ENCODE measurements around the gene IL1F10.

The IL1F10 gene

DNA sequence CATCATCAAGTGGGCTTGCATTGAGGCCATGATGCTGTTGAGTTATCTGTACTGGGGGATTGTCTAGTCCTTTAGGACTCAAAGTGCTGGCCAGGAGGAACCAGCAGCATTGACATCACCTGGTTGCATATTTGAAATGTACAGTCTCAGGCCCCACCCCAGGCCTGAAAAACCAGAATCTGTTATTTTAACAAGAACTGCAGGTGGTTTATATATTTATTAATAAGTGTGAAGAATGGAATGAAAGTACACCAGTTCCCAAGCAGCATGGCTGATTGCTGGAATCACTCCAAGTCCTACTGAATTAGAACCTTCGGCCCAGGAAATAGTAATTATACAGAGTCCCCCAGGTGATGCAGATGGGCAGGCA, 2.8 kb downstream of the IL1F10 start:
- no peak overlapping the region for H3K27ac ChIP-seq (ENCODE audit: low read depth, low read length)

GRCh38 chr2:113072584-113072983, 4.8 kb downstream of the IL1F10 start:
- Histone ChIP-seq H2AFZ (ENCODE audit: low read depth, low read length, severe bottlenecking) (no peak overlapping the region), H3F3A (ENCODE audit: insufficient read depth) (no peaks in the 10 kb centered on the region)

More for the DNA sequence above, 2.8 kb downstream of the IL1F10 start:
- Histone ChIP-seq H3F3A (ENCODE audit: insufficient read depth) (no peaks in the 10 kb centered on the region), H3K9ac (ENCODE audit: low read length) (no peak overlapping the region), H4K20me1 (ENCODE audit: low read depth, low read length) (no peaks in the 10 kb centered on the region), H2AFZ (ENCODE audit: low read depth, low read length, severe bottlenecking) (no peak overlapping the region), H3K27me3 (ENCODE audit: low read length) (no peaks in the 10 kb centered on the region), H3K9me3 (ENCODE audit: insufficient read depth, low read length) (no peaks in the 10 kb centered on the region), H3K4me2 (ENCODE audit: low read depth, low read length, poor library complexity, severe bottlenecking) (no peak overlapping the region), H3K79me2 (ENCODE audit: insufficient read depth, low read length) (no peaks in the 10 kb centered on the region), H3K4me3 (ENCODE audit: insufficient read depth, low read length, poor library complexity, severe bottlenecking) (no peak overlapping the region), H3K36me3 (ENCODE audit: low read length) (no peaks in the 10 kb centered on the region), H3K9me2 (replicated peaks; ENCODE audit: insufficient read depth, low read length) (no peaks in the 10 kb centered on the region)
- TF ChIP-seq, protein P1, sequence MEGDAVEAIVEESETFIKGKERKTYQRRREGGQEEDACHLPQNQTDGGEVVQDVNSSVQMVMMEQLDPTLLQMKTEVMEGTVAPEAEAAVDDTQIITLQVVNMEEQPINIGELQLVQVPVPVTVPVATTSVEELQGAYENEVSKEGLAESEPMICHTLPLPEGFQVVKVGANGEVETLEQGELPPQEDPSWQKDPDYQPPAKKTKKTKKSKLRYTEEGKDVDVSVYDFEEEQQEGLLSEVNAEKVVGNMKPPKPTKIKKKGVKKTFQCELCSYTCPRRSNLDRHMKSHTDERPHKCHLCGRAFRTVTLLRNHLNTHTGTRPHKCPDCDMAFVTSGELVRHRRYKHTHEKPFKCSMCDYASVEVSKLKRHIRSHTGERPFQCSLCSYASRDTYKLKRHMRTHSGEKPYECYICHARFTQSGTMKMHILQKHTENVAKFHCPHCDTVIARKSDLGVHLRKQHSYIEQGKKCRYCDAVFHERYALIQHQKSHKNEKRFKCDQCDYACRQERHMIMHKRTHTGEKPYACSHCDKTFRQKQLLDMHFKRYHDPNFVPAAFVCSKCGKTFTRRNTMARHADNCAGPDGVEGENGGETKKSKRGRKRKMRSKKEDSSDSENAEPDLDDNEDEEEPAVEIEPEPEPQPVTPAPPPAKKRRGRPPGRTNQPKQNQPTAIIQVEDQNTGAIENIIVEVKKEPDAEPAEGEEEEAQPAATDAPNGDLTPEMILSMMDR (IDR thresholded peaks at IDR 0.05; ENCODE audit: insufficient read depth, low read length, poor library complexity, severe bottlenecking), result no peak

GRCh38 chr2:113073325-113073834, 5.6 kb downstream of the IL1F10 start:
- H3K4me2 ChIP-seq (ENCODE audit: low read depth, low read length, poor library complexity, severe bottlenecking), result no peak overlapping the region
- H3K9ac ChIP-seq (ENCODE audit: low read length), result no peak overlapping the region
- H4K20me1 ChIP-seq (ENCODE audit: low read depth, low read length), result no peaks in the 10 kb centered on the region
- H3F3A ChIP-seq (ENCODE audit: insufficient read depth), result no peaks in the 10 kb centered on the region
- no peak overlapping the region for H3K4me3 ChIP-seq (ENCODE audit: insufficient read depth, low read length, poor library complexity, severe bottlenecking)
- no peak overlapping the region for H3K27ac ChIP-seq (ENCODE audit: low read depth, low read length)
- H3K9me2 ChIP-seq (replicated peaks; ENCODE audit: insufficient read depth, low read length), result no peaks in the 10 kb centered on the region
- no peaks in the 10 kb centered on the region for H3K27me3 ChIP-seq (ENCODE audit: low read length)
- no peak overlapping the region for H2AFZ ChIP-seq (ENCODE audit: low read depth, low read length, severe bottlenecking)
- no peaks in the 10 kb centered on the region for H3K9me3 ChIP-seq (ENCODE audit: insufficient read depth, low read length)
- no peaks in the 10 kb centered on the region for H3K79me2 ChIP-seq (ENCODE audit: insufficient read depth, low read length)
- TF ChIP-seq, protein P1 (IDR thresholded peaks at IDR 0.05; ENCODE audit: insufficient read depth, low read length, poor library complexity, severe bottlenecking), result no peak
- no peaks in the 10 kb centered on the region for H3K36me3 ChIP-seq (ENCODE audit: low read length)

More at GRCh38 chr2:113072584-113072983, 4.8 kb downstream of the IL1F10 start:
- no peaks in the 10 kb centered on the region for H3K79me2 ChIP-seq (ENCODE audit: insufficient read depth, low read length)
- no peaks in the 10 kb centered on the region for H3K9me2 ChIP-seq (replicated peaks; ENCODE audit: insufficient read depth, low read length)
- no peak overlapping the region for H3K27ac ChIP-seq (ENCODE audit: low read depth, low read length)
- H3K27me3 ChIP-seq (ENCODE audit: low read length), result no peaks in the 10 kb centered on the region
- TF ChIP-seq EZH2phosphoT487 (conservative IDR thresholded peaks at IDR 0.05; ENCODE audit: low read length), result no peak
- TF ChIP-seq, protein P1 (IDR thresholded peaks at IDR 0.05; ENCODE audit: insufficient read depth, low read length, poor library complexity, severe bottlenecking), result no peak
- H3K4me3 ChIP-seq (ENCODE audit: insufficient read depth, low read length, poor library complexity, severe bottlenecking), result no peak overlapping the region
- no peak overlapping the region for H3K4me2 ChIP-seq (ENCODE audit: low read depth, low read length, poor library complexity, severe bottlenecking)
- H3K9me3 ChIP-seq (ENCODE audit: insufficient read depth, low read length), result no peaks in the 10 kb centered on the region
- H3K9ac ChIP-seq (ENCODE audit: low read length), result no peak overlapping the region
- no peaks in the 10 kb centered on the region for H4K20me1 ChIP-seq (ENCODE audit: low read depth, low read length)
- no peaks in the 10 kb centered on the region for H3K36me3 ChIP-seq (ENCODE audit: low read length)
